HG03280 (cell line): ENCODE data around the gene KCNN4.

Experiments used
- ATAC-seq: cut with Tn5 transposase; IDR thresholded peaks from one replicate; pipeline ENCODE4 v1.9.1; 2021; ENCODE audit warnings: mild to moderate bottlenecking, moderate library complexity; ENCODE audit not compliant: unreplicated experiment

The KCNN4 gene

DNA sequence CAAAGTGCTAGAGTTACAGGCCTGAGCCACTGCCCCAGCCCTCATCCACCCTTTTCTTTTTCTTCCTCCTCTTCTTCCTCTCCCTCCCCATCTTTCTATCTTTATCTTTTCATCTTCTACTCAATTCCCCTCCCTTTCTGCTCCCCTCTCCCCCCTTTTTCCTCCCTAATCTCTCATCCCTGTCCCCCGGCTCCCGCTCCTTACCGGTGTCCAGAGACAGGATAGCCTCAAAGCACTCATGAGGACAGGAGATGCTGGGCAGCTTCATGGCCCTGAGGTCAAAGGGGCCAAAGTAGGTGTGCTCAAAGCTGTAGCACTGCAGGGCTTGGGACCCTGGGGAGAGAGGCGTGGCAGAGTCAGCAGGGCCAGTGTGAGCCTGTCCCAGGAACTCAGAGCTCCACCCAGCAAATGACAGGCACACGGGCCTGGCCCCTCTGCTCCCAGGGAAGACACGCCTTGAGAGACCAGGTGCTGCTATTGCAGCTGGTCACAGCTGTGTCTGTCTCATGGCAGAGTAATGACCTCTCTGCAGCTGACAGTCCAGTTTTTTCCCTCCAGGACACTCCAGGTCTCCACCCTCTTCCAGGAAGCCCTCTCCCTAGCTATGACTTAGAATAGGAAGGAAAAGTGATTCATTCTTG, 18.8 kb upstream of the KCNN4 start:
- no peak for ATAC-seq

DNA sequence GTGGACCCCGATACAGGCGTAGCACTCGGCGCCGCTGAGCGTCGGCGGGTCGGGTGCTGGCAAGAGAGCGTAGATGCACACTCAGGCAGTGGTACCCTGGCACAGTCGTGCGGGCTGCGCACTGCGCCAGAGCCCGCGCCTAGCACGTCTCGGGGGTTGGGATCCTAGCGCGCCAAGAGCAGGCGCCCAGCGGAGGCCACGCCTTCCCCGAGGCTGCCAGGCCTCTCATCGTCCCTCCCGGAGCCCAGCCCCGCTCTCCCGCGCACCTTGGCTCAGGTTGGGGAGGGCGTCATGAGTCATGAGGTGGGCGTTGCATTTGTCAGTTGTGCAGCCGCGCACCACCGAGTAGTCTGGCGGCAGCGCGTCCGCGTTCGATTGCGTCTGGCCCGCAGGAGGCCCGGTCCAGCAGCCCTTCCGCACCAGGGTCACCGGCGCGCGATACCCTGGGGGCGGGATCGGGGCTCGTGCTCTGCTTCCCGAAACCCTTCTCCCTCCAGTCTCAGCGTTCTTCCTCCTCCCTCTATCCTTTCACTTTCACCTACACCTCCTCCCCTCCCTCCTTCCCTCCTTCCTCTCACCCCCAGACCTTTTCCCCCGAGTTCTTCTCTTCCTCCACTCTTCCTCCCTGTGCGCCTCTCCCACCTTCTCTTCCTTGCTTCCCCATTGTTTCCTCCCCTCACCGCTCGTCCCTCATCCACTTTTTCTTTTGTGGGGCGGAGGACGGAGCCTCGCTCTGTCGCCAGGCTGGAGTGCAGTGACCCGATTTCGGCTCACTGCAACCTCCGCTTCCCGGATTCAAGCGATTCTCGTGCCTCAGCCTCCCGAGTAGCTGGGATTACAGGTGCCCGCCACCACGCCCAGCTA, 18.0 kb upstream of the KCNN4 start:
- ATAC-seq: no peak

DNA sequence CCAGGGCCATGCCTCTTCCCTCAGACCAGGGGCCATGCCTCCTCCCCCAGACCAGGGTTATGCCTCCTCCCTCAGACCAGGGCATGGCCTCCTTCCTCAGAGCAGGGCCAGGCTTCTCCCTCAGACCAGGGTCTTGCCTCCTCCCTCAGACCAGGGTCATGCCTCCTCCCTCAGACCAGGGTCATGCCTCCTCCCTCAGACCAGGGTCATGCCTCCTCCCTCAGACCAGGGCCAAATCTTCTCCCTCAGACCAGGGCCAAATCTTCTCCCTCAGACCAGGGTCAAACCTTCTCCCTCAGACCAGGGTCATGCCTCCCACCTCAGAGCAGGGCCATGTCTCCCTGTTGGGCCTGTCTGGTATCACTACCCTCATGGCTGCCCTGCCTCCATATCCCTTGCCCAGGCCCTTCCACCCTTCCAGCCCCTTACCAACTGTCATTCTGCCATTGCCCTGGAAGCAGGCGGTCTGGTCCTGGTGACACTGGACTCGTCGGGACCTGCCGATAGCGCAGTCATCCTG, 17.3 kb upstream of the KCNN4 start:
- no peak for ATAC-seq

DNA sequence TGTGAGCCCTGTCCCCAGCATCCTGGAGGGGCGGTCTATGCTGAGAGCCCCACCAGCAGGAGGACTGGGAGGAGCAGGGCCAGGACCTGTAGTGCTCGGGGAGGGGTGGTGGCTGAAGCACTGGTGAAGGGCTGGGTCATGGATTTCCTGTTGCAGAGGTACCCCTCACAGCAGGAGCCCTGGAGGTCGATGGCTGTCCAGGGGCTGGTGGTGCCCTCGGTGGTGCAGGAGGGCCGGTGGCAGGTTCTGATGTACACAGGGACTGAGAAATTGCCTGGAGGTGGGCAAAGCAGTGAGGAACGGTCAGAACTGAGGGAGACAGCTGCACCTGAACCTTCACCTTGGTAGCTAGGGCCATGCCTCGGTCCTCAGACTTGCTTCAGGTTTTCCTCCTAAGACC, 16.8 kb upstream of the KCNN4 start:
- ATAC-seq: no peak

DNA sequence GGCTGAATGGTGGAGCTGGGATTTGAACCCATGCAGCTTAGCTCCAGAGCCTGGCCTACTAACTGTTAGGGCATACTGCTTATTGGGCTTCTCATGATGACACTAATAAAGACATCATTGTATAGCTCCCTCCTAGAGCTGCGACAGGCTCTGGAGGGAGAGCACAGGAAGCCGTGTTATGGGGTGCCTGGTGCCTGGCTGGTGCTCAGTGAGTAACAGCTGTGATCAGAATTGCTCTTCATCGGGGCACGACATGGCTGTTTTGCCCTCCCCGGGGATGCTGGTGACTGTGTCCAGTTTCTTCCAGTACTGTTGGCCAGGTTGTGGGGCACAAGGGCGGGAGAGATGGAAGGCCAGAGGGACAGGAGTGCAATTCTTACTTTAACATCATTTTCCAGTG, 16.3 kb upstream of the KCNN4 start:
- ATAC-seq: no peak

DNA sequence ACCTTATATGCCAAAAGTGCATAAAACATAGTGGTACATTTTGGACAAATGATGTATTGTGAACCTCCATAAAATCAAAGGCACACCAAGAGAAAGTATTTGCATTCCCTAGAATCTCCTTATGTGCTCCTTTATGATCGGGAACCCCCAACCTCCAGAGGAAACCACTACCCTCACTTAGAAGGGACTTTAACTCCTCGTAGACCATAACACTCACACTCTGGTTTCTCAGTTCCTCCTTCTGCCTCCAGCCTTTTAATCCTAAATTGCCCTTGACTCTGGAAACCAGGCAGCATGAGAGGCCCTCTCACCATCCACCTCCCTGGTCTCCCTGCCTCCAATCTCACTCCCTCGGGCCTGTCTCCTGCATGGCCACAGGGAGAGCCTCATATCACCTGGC, 9.8 kb upstream of the KCNN4 start:
- ATAC-seq: no peak

DNA sequence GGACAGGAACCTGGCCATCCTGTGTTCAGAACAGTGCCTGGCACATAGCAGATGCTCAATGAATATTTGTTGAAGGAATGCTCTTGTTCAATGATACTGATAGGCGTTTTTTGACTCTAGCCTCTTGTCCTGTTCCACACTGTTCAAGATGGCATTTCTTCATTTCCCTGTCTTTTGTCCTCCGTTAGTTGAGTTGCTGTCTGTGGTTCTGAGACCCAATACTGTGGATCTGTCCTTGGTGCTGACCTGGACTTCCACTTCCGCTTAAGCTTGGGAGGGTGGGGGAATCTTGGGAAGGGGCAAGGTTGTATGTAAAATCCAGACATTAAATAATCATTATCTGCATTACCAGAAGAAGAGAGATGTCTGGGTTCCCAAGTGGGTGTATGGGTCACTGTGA, 8.3 kb upstream of the KCNN4 start:
- ATAC-seq: no peak

DNA sequence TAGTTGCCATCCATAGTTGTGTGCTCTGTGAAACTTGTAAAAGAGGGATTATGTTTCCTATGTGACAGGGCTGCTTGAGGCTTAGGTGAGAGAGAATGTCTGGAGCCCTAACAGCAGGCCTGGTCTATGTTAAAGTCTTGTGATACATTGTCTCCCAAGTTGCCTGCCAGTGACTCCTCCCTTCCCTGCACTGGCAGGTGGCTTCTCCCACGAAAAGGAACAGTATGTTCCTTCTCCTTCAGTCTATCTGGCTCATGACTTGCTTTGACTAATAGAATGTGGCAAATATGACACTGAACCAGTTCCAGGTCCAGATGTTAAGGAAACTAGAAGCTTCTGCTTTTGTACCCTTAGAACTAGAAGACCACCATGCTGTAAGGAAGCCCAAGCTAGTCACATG, 5.9 kb upstream of the KCNN4 start:
- no peak for ATAC-seq

DNA sequence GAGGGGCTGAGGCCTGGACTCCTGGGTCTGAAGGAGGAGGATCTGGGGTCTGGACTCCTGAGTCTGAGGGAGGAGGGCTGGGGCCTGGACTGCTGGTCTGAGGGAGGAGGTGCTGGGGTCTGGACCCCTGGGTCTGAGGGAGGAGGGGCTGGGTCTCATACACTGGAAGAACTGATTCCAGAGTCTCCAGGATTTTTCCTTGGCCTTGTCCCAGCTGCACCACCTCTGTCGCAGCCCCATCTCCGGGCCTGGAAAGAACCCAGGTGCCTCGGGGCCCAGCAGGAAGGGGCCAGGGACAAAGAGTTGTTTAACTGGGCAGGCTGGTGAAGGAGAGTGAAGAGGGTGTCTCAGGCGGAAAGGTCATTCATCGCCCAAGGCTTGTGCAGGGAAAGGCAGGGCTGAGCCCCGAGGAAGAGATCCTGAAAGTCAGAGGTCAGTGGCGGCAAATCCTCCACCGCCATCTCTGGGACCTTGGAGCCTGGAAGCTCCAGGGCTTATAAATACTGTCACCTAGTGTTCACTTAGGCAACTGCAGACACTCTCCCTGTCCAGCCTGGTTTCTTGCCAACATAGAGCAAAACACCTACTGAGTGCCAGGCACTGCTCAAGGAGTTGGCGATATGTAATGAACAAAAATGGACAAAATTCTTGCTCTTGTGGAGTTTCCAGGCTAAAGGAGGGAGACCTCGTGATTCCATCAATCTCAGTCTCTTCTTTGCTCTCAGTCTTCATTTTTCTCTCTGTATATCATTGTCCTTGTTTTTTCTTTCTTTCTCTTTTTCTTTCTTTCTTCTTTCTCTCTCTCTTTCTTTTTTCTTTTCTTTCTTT, 4.4 kb upstream of the KCNN4 start:
- no peak for ATAC-seq

DNA sequence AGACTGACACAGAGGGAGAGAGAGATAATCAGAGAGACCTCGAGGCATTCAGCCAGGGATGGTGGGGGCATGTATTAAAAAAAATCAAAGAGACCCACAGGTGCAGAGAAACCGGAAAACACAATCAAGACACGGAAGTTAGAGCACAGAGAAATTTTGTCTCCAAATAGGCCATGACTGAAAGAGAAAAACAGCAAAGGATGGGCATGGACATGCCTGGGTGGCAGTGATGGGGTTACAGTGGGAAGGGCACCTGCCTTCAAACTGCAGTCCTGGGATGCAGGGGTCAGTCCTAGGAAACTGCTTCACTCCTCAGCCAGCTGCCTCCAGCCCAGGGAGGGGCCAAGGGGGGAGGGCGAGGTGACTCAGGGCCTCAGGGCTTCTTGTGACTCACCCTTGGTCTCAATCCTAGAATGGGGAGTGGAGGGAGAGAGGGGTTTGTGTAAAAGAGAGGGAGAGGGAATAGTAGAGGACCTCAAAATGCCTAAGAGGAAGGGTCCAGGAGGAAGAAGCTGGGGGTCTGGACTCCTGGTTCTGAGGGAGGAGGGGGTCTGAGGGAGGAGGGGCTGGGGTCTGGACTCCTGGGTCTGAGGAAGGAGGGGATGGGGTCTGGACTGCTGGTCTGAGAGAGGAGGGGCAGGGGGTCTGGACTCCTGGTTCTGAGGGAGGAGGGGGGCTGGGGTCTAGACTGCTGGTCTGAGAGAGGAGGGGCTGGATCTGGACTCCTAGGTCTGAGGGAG, 3.6 kb upstream of the KCNN4 start:
- no peak for ATAC-seq

DNA sequence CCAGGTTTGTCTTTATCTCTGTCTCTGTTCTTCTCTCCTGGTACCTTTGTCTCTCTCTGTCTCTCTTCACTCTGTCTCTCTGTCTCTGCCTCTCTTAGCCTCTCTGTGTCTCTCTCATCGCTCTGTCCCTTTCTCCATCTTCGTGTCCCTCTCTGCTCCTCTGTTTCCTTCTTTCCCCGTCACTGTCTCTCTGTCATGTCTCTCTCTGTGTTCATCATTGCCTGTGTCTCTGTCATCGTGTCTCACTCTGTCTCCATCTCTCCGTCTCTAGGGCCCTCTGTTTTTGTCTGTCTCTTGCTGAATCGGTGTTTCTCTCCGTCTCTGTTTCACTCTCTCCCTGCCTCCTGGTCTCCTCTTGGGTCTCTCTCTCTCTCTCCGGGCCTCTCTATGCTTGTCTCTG, 2.9 kb upstream of the KCNN4 start:
- ATAC-seq: no peak

DNA sequence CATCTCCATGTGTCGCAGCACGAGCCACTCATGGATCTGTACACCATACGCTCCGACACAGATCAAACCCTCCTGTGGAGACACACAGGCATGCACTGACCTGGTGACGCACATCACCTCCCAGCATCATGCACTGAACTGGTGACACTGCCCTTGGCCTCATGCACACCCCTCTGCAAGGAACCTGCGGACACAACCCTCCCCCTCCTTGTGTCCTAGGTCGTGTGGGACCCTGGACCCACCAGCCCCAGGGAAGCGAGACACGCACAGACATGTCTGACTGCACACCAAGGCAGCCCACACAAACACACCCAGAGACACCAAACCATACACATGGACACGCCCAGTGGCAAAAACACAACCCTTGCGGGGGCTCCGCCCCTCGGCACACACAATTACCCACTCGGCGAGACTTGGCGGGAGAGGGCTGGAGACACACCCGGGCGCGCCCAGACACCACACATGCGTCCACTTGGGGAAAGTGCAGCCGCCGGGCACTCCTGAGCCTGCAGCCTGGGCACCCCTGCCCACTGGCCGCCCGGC, 2.0 kb upstream of the KCNN4 start:
- ATAC-seq: no peak

DNA sequence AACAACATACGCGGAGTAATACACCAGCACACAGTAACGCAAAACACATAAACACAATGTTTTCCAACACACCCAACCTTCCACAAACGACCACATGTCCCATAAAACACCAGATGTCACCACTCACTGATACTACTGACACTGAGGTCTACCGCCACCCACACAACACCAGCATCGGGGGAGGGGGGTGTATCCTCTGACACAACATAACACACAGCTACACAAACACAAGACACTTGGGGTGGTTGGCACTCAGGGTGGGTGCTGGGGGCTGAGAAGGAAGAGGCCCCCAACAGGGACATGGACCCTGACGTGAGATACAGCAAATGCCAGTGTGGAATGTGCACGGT, 1.5 kb upstream of the KCNN4 start:
- no peak for ATAC-seq

DNA sequence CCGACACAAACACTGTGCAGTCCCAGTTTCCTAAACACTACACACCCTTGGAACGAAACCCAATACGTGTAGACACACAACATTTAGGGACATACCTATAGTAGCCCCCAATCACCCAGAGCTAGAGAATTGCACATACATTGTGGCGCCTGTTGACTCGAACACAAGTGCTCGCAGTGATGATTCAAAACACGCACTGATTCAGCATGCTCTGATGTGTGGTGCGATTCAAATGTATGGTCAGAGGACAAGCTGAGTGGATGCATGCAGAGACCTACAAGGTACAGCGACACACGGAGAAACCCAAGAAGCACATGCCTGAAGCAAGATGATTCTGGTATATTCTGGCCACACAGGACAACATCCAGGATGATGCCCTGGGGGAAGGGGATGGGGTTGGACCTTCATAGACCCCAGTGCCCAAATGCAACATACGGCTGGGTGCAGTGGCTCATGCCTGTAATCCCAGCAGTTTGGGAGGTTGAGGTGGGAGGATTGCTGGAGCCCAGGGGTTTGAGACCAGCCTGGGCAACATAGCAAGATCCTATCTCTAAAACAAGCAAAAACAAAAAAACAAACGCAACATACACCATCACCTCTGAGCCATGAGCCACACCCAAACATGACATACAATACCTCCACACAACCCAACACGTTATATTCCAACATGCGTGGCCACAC, 997 bp upstream of the KCNN4 start:
- ATAC-seq: no peak

DNA sequence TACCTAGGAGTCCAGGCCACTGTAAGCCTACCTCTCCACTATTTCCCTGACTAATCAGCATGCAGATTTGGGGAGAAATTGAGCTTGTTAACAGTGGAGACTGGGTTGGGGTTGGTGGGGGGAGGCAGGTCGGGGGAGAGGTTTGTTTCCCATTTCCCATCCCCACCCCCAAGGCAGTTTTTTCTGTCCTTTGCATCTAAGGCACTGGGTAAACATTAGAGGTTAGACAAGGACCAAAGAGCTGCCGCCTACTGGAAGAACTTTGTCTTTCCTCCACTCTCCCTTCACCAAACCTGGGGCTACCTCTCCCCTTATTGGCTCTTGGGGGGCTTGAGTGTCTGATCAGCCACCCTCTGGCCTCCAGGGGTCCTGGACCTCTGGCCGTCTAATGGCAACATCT, 953 bp downstream of the KCNN4 start:
- no peak for ATAC-seq

DNA sequence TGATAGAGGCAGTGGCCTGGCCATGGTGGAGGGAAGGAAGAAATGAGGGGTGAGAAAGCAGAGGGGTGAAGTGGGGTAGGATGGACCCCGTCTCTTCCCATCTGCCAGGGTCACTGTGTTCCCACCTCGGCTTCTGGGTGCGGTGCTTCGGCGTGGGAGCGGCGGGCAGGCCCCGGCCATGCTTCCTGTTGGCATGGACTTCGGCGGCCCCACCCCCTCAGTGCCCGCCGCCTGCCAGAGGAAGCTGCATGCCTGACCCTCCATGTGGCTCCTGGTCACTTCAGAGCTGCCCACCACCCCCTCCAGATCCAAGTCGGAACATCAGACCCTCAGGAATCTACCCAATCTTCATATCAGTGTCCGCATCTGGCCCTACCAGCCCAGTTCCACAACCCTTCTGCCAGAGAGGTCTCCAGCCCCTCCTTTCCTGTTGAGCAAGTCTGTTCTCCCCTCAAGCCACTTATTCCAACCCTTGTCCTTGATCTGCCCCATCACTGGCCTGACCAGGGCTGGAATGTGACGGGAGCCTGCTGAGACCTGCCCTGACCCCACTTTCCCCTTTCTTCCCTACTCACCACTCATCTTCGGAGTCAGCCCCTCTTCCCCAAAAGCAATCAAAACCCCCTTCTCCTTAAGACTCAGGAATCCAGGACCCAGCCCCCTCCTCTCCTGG, 1.5 kb downstream of the KCNN4 start:
- no peak for ATAC-seq

DNA sequence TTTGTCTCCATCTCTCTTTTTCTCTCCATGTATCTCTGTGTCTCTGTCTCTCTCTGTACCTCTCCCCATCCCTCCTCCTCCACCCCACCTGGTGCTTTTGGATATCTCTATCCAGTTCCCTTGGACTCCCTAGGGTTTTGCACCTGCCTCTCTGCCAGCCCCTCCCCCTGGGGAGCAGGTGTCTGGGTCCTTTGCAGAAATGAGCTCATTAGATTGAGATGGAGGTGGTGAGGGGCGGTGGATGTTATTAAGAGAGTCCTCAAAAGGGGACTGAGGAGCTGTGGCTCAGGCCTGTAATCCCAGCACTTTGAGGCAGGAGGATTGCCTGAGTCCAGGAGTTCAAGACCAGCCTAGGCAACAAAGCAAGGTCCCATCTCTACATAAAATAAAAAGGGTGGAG, 2.1 kb downstream of the KCNN4 start:
- ATAC-seq: no peak

DNA sequence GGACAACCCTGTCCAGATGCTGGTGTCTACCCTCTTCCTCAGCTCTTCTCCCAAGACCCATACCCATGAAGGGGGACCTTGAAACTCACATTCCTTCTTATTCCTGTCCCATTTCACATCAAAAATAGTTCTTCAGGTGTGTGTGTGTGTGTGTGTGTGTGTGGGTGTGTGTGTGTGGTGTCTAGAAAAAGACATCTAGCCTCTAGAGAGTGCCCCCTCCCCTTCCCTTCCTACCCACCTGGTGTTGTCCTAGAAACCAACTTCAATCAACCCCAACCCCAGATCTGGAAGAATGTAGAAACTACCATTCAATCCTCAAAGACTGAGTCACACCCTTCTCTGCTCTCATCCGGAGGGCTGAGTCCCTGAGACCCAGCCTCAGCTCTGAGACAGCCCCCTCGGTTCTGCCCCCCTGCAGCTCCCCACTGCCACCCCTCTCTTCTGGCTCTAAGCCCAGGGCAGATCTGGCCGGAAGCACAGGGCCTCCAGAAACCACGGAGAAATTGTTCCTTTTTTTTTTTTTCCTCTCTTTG, 3.5 kb downstream of the KCNN4 start:
- no peak for ATAC-seq

DNA sequence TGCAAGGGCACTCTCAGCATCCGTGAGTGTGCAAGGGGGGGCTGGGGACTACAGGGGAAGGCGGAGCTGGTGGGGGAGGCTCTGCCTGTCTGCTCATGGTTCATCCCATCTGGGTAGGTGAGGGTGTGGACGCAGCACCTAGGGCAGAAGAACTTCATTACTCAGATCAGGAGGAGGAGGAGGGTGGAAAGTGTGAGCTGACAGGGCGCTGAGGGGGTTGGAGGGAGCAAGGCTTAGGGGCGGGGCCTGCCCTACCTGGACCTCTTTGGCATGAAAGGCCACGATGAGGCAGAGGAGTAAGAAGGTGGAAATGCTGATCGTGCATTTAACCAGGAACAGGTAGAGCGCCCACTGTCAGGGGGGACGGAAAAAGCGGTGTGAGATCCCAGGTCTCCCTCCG, 4.5 kb downstream of the KCNN4 start:
- no peak for ATAC-seq
